ENCODE data around the gene CCR3.
"Not testable (repeated sequence)": the region's sequence is repeated elsewhere in the genome, so short reads cannot be mapped to it uniquely, and the experiment has no call there.

Gene CCR3

DNA sequence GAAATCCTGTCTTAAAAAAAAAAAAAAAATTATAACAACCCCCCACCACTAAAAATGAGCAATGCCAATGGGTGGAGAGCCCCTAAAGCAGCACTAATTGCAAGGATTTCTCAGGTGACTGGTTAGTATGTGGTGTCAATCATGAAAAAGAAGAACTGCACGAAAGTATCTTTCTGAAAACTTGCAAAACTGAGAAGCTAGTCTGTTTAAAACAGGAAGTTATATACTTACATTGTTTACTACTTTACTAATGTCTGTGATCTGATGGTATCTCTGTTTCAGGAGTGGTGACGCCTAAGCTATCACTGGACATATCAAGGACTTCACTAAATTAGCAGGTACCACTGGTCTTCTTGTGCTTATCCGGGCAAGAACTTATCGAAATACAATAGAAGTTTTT, at the start of gene CCR3:
Gene CCR3 (plus strand): TSS at position 341 of the 400 bp plus-strand sequence. CDS start 22,699 bp downstream, outside the sequence.
- no peak for DNase-seq

DNA sequence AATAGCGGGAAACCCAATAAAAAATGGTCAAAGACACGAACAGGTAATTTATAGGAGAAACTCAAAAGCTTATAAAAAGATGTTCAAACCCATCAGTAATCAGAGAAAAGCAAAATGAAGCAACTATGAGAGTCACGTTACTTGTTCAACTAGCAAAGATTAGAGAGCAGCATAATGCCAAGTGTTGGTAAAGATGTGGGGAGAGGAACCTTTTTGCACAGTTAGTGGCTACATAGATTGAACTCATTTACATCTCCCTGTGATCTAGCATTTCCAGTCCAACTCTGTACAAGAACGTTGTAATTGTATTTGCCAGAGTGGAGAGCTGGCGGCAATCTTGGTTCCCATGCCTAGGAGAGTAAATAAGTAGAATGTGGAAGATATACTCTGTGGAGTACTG, 49.3 kb upstream of the CCR3 start:
- DNase-seq: no peak

- DNase-seq: no peak
These were observed 48.8 kb upstream of the CCR3 start for GRCh38 chr3:46193436-46193835.

DNA sequence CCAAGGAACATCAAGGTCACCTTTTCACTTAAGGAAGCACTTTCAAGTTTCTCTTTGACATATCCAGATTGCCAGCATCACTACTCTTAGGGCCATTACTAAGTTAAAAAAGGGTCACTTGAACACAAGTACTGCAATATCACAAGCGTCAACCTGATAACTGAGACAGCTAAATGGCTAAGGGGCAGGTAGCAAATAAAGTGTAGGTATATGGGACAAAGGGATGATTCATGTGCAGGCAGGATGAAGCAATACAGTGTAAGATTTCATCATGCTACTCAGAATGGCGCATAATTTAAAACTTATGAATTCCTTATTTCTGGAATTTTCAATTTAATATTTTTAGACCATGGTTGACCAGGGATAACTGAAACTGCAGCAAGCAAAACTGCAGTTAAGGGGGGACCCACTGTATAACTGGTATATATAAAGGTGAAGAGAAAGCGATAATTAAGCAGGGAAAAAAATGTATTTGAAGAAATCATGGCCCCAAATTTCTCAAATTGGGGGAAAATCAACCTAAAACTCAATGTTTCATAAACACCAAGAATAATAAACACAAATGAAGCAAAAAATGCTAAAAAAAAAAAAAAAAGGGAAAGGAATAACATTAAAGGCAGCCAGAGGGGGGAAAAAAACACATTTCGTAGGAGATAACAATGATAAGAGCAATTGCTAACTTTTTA, 47.2 kb upstream of the CCR3 start:
- DNase-seq: no peak

DNA sequence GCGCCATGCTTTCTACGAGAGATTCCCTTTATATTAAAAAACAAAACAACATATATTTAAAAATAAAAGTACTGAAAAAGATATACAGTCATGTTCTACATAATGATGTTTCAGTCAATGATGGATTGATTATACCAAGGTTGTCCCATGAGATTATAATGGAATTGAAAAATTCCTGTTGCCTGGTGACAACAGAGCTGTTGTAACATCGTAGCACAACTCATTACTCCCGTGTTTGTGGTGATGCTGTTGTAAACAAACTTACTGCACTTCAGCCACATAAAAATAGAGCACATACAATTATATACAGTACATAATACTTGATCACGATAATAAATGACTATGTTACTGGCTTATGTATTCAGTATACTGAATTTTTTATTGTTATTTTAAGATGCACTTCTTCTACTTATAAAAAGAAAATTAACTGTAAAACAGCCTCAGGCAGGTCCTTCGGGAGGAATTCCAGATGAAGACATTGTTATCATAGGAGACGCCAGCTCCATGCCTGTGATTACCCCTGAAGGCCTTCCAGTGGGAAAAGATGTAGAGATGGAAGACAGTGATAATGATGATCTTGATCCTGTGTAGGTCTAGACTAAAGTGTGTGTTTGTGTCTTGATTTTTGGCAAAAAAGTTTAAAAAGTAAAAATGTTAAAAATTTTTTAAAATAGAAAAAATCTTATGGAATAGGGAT, 45.9 kb upstream of the CCR3 start:
- no peak for DNase-seq

- DNase-seq: no peak
These were observed 42.0 kb upstream of the CCR3 start for GRCh38 chr3:46200211-46200610.

DNA sequence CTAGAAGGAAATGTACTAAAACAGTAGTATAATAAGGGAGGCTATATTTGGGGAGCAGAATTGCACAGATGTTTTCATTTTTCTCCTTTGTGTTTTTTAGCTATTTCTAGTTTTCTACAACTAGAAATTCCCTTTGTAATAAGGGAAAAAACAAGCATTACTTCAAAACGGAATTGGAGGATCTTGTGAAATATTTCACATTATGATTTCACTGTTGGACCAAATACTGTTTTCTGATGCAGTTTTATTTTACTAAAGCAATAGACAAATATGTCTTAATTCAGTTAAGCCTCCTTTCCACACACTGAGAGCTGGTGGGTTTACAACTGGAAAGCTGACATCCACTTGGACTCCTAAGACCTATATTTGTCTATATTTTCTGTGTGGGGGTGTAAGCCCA, 41.5 kb upstream of the CCR3 start:
- DNase-seq: no peak

GRCh38 chr3:46202535-46202934, 39.7 kb upstream of the CCR3 start:
- DNase-seq: no peak

DNA sequence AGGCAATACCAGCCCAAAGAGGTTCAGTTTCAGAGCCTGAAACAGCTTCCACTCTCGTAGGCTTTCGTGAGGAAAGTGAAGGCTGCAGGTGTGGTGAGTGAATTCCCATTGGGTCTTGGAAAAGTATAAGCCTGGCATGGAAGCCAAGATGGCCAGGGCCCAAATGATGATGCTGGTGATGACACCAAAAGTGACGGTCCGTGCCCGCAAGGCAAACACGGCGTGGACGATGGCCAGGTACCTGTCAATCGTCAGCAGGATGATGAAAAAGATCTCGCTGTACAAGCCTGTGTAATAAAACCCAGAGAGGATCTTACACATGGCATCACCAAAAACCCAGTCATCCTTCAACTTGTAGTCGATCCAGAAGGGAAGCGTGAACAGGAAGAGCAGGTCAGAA, 38.6 kb upstream of the CCR3 start:
- DNase-seq: no peak

- DNase-seq: no peak
These were observed 36.8 kb upstream of the CCR3 start for GRCh38 chr3:46205286-46205960.

DNA sequence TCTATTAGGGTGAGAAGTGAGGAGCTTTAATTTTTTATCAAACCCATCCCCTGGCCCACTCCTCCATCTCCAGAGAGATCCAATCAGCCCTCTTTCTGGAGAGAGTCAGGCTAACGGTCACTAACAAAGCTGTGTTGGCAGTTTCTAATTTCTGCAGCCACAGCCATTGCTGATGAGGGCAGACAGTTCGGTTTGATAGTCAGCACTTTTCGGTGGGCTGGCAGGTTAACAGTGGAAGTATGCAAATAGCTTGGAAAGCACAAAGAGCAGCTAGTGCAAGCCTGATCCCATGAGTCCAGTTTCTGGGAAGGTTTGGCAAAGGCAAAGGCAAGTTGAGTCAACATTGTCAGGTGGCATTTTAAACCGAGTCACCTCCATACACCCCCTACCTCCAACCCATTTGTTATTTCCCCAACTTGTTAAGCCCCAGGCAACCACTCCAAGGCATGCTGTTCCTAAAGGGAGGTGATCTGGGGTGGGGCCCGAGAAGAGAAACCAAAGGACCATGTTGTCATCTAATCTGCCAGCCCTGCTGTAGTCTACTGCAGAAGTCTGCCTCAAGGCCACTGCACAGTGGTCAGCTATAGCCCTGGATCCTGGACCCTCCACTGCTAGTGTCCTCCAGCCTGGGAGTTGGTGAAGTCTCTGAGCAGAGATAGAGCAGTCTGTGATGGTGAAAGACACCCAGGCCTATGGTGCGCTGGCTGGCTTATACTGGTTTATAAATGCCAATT, 35.8 kb upstream of the CCR3 start:
- DNase-seq: no peak

DNA sequence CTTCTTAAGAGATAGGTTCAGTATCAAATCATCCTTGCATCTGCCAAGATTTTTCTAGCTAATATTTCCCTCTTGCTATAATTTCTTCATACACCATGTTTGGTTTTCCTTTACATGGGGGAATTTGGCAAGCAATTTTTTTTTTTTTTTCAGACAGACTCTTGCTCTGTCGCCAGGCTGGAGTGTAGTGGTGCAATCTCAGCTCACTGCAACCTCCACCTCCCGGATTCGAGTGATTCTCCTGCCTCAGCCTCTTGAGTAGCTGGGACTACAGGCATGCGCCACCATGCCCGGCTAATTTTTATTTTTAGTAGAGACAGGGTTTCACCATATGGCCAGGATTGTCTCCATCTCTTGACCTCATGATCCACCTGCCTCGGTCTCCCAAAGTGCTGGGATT, 34.7 kb upstream of the CCR3 start:
- not testable (repeated sequence) for DNase-seq

DNA sequence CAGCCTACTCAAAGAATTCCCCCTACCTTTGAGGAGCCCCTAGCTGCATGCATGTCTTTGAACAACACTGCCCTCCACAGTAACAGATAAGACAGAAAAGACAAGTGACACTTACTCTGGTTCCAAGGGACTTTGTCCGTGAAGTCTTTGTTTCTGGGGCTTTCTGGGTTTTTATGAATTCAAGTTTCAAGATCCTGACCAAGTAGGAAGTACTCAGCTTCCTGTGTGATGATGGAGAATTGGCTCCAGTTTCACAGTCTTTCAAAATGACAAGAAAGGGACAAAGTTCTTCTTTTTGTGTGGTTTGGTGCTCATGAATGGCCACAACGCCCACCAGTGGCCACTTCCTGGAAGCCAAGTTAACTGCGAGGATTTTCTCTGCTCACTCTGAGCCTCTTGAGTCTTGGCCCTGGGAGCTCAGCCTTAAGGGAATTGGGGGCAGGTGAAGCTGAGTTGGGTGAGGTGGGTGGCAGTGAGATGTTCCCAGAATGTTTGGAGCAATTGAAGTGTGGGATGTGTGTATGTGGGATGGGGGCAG, 34.0 kb upstream of the CCR3 start, which contains the start of gene CCR1:
Gene CCR1 (minus strand): TSS at position 147 of the 538 bp plus-strand sequence. CDS start 4,000 bp downstream, outside the sequence.
- no peak for DNase-seq

- DNase-seq: no peak
These were observed 33.2 kb upstream of the CCR3 start for GRCh38 chr3:46209053-46209452.

DNA sequence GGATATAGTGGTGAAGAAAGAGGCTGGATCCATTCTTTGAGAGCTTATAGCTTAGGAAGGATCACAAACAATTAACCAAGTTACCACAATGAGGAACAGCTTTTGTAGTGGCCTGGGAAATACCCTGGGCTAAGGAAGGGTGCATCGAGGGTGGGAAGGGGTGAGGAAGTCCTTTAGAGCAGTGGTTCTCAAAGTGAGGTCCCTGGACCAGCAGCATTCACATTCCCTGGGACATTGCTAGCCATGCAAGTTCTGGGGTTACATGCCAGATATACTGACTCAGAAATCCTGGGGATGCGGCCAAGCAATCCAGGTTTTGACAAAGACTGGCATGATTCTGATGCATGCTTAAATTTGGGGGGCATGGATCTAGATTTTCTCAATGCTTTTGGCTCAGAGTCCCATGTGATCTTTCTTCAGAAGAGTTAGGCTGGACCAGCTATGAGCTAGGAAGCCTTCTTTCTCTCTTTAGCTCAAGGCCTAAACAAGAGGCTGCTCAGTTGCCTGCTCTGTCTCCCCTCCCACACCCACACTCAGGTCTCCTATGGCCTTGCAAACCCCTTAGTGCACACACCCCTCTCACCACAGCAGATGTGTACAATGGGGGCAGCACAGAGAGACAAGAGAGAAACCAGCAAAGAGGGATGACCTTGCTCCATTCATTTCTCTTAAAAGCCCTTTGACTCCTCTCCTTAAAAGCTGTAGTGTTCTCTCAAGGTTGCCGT, 32.4 kb upstream of the CCR3 start:
- no peak for DNase-seq

- DNase-seq: no peak
These were observed 30.2 kb upstream of the CCR3 start for GRCh38 chr3:46212101-46212500.

- no peak for DNase-seq
These were observed 29.1 kb upstream of the CCR3 start for GRCh38 chr3:46213201-46213600.

- DNase-seq: no peak
These were observed 27.4 kb upstream of the CCR3 start for GRCh38 chr3:46214751-46215352.

- DNase-seq: no peak
These were observed 26.3 kb upstream of the CCR3 start for GRCh38 chr3:46215810-46216414.

DNA sequence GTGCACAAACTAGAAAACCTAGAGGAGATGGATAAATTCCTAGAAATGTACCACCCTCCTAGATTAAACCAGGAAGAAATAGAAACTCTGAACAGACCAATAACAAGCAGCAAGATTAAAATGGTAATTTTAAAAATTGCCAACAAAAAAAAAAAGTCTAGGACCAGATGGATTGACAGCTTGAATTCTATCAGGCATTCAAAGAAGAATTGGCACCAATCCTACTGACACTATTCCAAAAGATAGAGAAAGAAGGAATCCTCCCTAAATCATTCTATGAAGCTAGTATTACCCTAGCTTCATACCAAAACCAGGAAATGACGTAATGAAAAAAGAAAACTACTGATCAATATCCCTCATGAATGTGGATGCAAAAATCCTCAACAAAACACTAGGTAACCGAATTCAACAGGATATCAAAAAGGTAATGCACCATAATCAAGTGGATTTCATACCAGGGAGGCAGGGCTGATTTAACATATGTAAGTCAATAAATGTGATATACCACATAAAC, 24.0 kb upstream of the CCR3 start:
- no peak for DNase-seq

DNA sequence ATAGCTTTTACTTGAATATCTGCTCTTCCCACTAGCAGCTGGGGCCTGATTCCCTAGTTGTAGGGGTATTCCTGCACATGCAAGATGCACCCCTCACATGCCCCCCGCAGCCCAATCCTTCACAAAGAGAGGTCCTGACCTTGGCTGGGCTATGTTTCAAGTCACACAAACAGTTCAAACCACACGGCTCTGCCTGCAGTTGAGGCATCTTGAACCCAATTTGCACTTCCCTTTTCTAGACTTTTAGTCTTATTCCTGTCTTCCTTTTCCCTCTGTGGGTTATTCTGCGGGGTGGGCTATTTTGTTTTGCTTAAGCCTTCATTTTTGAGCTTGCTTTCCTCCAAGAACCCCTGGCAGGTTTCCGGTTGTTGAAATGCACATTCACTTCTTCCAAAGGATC, 20.9 kb upstream of the CCR3 start:
- DNase-seq: no peak
